DMS79 (cell line): ENCODE measurements around the gene ASH1L.
"Not testable (repeated sequence)": the region's sequence is repeated elsewhere in the genome, so short reads cannot be mapped to it uniquely, and the experiment has no call there.

Experiments
- DNase-seq: peaks from one replicate; lab custom pipeline; 2025; lab: John Stamatoyannopoulos, UW

The ASH1L gene

DNA sequence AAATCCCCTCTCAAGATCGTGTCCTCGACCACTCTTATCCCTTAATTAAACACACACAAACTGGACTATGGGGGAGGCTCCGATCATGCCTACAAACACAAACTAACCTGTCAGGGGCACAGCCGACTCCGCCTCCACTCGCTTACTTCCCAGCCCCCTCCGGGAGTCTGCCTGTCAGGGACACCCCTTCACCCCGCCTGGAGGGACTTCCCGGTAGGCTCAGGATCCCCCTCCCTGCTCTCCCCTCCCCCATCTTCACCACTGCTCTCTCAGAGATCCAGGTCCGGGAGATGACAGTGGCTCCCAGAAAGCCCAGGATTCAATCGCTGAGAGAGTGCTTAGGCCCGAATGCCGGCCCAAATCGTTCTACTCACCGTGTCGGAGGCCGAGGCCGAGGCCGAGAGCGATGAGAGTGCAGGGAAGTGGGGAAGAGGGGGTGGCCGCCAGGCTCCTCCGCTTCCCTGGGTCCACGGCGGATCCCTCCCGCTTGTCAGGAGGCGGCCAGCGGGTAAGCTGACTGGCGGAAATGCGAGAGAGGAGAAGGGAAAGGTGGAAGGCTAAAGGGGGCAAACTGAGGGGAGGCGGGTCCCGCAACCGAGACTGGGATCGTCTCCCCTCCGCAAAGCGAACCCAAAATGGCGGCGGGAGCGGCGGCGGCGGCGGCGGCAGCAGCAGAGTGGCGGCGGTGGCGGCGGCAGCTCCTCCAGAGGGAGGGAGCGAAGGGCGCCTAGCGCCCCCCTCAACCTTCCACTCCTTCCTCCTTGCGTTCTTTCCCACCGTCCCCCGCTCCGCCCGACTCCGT, 623 bp downstream of the ASH1L start:
- not testable (repeated sequence) for DNase-seq

DNA sequence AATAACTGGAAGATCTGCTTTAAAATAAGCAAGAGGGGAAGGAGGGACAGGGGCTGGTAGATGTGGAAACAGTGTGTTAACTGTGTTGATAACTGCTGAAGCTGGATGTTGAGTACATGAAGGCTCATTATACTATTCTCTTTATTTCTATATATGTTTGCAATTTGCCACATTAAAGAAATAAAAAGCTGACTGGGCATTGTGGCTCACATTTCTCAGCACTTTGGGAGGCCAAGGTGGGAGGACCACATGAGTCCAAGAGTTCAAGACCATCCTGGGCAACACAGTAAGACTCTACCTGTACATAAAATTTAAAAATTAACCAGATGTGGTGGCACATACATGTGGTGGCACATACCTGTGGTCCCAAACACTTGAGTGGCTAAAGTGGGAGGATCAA, 6.7 kb downstream of the ASH1L start:
- no peak for DNase-seq

DNA sequence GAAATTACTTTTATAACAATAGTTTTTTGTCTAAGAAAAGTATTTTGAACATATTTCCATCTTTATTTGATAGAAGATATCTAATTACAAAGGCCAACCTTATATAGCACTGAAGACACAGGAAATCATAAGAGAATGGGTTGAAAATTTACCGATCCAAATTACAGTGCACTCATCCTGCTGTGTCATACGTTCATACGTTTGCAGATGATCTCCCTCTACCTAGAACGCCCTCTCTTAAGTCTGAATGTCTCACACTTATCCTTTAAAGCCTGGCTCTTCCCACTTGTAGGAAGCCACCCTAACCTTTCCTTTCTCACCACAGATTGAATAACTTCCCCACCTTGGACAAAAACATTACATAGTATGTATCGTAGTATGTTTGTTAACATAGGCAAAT, 9.3 kb downstream of the ASH1L start:
- no peak for DNase-seq

DNA sequence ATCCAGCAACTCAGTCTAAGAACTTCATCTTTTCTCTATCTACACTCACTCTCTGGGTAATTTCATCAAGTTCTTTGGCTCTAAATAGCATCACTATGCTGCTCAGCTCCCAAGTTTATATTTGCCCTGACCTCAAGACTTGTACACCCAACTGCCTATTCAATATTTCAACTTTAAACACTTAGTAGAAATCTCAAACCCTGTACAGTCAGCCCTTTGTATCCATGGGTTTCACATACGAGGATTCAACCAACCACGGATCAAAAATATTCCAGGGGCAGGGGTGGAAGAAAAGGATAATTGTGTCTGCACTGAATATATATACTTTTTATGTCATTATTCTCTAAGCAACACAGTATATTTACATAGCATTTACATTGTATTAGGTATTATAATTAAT, 13.9 kb downstream of the ASH1L start:
- no peak for DNase-seq

DNA sequence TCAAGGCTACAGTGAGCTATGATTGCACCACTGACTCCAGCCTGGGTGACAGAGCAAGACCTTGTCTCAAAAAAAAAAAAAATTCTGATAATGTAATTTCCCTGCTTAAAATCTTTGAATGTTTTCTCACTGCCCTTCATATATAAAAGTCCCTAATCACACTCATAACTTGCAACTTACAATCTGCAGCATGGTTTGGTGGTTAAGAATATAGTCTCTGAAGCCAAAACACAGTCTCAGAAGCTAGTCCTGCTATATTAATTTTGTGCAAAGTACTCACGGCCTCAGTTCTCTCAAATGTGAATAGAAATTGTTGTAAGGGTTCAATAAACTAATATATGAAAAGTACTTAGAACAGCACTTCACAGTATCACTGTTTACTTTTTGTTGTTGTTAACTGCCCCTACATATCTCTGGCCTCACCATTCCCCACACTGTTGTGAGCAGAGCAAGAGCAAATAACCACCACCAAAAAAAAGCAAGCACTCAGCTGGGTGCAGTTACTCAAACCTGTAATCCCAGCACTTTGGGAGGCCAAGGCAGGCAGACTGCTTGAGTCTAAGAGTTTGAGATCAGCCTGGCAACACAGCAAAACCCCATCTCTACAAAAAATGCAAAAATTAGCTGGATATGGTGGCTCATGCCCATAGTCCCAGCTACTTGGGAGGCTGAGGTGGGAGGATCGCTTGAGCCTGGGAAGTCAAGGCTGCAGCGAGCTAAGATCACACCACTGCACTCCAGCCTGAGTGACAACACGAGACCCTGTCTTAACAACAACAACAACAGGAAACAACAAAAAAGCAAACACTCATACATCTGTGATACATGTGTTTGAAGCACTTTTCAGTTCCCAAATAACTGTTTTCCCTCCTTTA, 22.4 kb downstream of the ASH1L start:
- no peak for DNase-seq

DNA sequence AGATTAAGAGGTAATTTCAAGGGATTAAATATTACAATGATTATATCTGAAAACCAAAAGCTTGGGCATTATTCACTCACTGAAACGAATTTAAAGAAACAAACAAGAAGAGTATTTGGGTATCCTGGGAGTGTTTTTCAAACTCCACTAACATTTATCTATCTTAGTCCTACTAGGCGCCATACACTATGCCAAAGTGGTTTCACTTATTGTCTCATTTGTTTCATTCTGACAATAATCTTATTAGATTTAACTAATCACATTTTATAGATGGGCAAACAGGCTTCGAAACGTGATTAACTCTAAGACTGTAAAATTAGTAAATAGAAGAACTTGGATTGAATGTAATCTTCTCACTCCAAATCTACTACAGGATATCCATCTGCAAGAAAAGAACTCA, 25.4 kb downstream of the ASH1L start:
- no peak for DNase-seq

DNA sequence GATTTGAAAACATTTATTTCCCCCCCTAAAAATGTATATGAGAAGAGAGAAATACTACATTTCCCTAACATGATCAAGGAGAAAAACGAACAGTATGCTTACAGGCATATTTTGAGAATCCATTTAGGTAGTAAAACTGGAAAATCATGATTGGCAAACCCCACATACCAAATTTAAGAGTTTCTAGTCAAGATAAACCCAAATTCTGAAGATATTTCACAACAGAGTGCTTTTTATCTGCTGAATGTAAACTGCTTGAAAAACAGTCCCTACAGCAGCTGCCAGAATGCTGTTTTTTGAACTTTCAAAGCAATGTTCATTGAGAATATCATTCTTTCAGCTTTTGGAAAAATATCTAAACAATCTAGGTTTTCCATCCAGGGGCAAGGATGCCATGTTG, 31.0 kb downstream of the ASH1L start:
- no peak for DNase-seq

DNA sequence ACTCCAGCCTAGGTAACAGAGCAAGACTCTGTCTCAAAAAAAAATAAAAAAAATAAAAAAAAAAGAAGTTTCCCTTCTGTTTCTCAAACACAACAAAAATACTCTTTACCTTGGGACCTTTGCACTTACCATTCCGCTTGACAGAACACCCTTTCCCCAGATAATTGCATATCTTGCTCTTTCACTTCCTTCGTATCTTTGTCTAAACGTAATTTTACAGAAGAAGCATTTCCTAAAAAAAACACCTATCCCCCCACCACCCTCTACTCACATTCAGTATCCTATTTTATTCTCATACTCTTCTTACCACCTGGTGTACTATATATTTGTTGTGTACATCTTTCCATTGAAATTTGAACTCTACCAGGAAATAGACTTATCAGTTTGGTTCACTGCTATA, 32.7 kb downstream of the ASH1L start:
- no peak for DNase-seq

DNA sequence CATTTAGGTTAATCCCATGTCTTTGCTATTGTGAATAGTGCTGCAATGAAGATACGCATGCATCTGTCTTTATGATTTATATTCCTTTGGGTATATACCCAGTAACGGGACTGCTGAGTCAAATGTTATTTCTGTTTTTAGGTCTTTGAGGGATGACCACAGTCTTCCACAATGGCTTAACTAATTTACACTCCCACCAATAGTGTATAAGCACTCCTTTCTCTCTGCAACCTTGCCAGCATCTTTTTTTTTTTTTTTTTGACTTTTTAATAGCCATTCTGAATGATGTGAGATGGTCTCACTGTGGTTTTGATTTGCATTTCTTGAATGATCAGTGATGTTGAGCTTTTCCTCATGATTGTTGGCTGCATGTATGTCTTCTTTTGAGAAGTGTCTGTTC, 33.5 kb downstream of the ASH1L start:
- DNase-seq, result no peak

DNA sequence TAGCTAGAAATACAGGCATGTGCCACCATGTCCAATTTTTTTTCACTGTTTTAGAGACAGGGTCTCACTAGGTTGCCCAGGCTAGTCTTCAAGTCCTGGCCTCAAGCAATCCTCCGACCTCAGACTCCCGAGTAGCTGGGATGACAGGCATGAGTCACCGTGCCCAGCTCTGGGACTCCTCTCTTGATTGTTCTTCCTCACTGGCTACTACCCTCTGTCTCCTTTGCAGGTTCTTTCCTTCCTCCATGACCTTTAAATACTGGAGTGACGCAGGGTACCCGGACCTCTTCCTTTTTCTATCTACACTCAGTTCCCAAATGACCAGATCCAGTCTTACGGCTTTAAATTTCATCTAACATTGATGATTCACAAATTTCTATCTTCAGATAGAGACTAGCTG, 34.9 kb downstream of the ASH1L start:
- DNase-seq, result no peak

DNA sequence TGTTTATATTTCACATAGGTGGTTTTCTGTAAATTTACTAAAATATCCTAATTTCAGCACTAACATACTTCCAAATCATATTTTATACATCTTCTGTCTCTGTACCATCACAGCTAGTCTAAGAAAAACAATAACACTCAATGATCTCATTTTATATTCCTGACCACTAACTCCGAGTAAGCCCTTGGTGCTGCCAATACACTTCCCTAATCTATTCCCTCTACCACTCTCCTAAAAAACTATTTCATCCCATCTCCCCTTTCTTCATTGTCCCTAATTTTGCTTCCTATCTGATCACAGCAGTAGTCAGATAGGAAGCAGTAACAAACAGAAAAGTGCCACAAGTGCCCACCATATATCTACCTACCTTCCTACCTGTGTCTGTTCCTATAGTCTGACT, 36.2 kb downstream of the ASH1L start:
- no peak for DNase-seq

DNA sequence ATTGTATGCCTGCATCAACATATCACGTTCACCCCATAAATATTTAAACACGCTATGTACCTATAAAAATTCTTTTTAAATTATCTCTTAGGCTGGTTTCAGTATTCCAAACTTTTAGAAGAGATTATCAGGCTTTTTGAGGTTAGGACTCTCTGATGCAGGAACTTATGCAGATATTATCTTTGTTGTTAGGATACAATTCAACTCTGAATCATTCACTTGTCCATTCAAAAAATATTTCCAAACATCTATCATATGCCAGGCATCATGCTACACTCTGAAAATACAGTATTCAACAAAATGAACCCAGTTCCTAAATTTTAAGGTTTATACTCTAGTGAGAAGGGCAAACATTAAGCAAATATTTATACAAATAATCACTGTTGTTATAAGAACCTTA, 40.5 kb downstream of the ASH1L start:
- no peak for DNase-seq

DNA sequence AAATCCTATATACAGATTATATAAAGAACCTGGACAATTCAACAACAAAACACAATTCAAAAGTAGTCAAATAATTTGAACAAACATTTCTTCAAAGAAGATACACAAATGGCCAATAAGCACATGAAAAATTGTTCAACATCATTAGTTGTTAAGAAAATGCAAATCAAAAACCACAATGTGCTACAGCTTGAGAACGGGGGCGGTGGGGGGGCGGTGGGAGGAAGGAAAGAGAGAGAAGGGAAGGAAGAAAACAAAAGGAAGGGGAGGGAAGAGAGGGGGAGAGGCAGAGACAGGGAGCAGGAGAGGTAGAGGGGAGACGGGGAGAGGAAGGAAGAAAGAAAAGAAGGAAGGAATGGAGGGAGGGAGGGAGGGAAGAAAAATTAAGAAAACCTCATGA, 44.1 kb downstream of the ASH1L start:
- no peak for DNase-seq

DNA sequence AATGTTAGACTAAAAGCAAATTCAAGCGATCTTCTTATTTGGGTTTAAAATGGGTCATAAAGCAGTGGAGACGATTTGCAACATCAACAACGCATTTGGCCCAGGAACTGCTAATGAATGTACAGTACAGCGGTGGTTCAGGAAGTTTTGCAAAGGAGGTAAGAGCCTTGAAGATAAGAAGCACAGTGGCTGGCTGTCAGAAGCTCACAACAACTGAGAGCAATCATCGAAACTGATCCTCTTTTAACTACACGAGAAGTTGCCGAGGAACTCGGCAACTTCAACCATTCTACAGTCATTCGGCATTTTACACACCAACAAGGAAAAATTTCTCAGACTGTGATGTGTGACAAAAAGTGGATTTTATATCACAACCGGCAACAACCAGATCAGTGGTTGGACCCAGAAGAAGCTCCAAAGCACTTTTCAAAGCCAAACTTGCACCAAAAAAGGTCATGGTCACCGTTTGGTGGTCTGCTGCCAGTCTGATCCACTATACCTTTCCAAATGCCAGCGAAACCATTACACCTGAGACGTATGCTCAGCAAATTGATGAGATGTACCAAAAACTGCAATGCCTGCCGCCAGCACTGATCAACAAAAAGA, 47.9 kb downstream of the ASH1L start:
- no peak for DNase-seq

DNA sequence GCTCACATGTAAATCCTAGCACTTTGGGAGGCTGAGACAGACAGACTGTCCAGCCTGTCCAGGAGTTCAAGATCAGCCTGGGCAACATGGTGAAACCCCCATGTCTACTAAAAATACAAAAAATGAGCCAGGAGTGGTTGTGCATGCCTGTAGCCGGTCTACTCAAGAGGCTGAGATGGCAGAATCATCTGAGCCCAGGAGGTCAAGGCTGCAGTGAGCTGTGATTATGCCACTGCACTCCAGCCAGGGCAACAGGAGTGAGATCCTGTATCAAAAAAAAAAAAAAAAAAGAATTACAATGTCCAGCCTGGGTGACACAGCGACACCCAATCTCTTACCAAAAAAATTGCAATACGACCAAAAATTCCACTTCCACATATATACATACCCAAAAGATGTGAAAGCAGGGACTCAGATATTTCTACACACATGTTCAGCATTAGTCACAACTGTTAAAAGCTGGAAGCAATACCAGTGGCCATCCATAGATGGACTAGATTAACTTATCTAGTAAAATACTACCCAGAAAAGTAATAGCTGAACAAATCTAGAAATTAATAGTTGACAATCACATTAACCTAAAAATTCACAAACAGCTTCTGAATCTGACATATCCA, 49.2 kb downstream of the ASH1L start:
- no peak for DNase-seq

DNA sequence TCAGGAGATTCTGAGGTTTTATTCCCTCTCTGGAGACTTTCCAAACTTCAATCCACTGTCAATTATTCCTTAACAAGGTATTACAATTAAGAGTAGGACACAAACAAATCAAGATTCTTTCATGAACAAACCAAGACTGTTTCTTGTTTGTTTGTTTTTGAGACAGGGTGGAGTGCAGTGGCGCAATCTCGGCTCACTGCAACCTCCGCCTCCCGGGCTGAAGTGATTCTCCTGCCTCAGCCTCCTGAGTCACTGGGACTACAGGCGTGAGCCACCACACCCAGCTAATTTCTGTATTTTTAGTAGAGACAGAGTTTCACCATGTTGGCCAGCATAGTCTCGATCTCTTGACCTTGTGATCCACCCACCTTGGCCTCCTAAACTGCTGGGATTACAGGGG, 51.2 kb downstream of the ASH1L start:
- DNase-seq, result not testable (repeated sequence)

DNA sequence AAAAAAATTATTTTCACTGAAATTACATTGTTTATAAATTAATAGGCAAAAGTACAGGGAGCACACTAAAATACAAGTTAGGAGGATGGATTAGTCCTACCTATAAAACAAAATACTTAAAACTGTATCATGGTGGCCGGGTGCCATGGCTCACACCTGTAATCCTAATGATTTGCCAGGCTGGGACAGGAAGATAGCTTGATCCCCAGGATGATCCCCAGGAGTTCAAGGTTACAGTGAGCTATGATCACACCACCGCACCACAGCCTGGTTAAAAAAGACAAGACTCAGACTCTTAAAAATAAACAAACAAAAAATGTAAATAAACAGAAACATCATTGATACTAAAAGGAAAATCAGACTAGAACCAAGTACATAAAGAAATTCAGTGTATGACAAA, 53.5 kb downstream of the ASH1L start:
- DNase-seq, result no peak

DNA sequence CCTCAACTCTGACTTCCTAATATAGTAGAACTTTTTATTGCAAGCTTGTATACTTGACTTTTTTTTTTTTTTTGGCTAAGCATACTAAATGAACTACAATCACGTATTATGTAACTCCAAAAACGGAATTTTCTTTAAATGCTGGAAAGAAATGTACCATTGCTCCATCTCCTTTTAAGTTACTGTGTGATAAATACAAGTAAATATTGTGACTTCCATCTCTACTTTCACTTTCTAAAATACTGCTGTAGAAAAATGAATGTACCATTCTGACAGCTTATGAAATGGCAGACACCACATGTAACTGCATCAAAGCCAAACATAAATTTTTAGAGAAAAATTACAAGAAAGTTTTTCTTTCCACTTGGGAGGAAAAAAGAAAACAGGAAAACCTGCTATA, 54.7 kb downstream of the ASH1L start:
- DNase-seq, result no peak

DNA sequence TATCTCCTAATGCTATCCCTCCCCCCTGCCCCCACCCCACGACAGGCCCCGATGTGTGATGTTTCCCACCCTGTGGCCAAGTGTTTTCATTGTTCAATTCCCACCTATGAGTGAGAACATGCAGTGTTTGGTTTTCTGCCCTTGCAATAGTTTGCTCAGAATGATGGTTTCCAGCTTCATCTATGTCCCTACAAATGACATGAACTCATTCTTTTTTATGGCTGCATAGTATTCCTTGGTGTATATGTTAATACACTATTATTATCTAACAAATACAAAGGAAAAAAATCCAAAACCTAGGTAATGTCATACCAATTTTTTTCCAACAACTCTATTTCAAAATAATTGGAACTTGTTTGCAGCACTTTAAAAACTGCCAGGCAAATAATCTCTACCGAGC, 56.6 kb downstream of the ASH1L start:
- DNase-seq, result not testable (repeated sequence)

DNA sequence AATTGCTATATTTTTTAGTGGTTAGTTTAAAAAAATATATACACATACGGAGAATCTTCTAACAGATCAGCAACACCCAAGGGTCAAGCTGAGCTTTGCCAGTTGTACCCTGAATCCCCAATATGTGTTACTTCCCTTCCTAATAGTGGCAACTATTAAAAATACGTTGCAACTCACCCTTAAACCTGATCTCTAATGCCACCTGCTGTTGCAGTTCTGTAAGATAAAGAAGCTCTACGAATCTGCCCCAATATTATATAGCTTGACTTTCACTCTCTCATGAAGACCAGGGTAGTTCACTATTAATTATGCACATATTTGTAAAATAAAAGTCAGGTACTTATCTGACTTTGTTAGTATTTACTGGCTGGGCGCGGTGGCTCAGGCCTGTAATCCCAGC, 58.4 kb downstream of the ASH1L start:
- no peak for DNase-seq

DNA sequence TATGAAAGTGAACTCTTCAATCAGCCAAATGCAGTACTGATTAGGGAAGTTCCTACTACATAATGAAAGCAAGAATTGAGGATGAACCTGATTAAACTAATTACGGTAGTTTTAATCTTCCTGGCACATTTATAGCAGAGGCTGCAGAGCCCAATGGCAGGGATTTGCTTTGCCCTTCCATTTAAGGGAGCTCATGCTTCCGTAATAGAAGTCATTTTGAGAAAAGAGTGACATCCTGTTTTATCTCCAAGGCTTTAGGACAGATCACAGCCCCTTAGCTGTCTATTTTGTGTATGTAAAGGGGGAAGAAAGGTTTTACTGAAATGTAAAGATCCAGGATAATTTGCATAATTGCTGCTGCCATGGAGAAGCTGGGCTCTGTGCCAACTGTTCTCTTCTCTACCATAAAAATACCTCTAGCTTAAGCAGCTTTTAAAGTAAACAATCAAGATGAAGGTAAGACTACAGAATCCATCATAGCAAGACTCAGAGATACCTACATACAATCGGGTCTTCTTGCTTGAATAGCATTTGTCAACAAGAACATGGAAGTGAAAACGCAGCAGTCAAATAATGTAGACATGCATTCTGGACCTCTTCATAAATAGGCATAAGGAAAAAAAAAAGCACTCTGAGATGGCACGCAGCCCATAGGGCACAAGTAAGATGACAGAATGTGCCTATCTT, 62.5 kb downstream of the ASH1L start:
- peak; percentile 49 for DNase-seq

DNA sequence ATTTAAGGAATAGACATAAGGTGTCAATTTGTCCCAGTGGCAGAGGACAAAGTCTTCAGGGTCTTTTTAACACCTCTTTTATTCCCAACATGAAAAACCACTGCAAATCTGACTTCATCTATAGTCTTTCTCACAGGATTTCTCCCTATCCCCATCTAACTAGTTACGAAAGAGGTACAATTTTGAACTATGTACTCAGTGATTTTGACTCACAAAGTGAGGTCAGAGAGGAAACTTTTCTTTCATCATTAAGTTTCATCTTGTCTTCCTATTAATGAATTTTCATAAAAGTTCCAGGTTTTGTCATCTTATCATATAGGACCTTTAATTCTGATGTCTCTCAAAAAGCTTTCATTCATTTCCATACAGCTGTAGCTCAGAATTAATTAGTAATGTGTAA, 63.3 kb downstream of the ASH1L start:
- DNase-seq, result no peak
